Epidermal melanocyte (primary cell): Measurements from ENCODE around the gene DENND5B.

Experiments used
- DNase-seq: peaks from one replicate; pipeline ENCODE4 v3.0.0; 2011; ENCODE audit warnings: low spot score; ENCODE audit not compliant: insufficient read length

Gene DENND5B

DNA sequence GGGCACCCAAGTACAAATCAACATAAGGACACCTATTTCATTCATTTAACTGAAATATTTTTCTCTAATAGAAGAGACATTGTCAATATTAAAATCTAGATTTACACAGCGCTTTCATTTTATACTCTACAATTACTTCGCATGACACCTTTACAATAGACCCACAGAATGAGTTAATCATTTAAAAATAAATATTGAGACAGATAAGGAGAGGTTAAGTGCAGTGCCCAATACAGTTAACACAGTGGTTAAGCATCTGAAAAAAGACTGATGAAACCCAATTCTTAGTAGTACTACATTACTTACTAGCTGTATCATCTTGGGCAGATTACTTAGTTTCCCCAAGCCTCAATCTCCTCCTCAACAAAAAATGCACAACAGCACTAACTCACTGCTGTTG is 116.2 kb downstream of the DENND5B start:
- no peak for DNase-seq

DNA sequence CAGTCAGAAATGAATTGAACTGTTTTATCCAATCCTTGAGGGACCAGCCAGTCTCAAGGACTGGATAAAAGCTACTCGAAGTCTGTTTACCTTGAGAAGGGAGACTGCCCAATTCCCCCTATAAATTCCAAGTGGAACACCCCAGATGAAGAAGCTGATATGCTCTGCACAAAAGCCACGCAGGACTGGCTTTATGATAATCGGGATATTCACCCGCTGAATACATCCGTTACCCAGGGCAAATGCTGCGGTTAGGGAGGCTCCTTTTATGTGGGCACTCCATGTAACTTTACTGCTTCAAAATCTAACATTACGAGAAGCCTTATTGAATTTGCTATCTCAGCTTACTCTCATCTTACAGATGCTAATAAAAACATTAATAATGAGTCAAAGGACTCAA is 119.1 kb downstream of the DENND5B start:
- DNase-seq: no peak

DNA sequence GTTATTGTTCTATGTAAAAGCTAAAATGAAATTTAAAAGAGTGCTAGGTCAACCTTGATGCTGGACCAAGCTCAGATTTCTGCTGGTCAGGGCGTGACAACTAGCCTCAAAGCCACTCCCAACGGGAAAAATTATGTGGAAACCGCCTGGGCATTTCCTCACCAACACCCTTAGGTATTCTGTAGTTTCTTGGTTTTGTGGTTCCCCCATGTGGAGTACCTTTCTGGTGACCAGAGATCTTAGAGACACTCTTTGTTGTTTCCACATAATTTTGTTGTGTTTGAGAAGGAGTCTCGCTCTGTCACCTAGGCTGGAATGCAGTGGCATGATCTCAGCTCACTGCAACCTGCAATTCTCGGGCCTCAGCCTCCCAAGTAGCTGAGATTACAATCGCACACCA is 119.9 kb downstream of the DENND5B start:
- DNase-seq: no peak

DNA sequence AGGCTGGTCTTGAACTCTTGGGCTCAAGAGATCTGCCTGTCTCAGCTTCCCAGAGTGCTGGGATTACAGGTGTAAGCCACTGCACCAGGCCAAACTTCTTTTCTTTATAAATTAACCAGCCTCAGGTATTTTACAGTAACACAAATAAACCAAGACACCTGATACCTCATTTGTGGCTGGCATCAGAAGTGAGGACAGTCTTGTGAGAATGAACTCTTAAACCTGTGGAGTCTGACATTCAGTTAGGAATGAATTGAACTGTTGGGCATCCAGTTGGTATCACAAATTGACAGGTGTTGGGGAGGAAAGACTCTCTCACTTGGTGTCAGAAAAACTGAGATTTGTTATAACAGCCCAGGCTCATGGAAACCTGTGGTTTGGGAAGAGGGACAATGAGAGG is 120.5 kb downstream of the DENND5B start:
- no peak for DNase-seq

DNA sequence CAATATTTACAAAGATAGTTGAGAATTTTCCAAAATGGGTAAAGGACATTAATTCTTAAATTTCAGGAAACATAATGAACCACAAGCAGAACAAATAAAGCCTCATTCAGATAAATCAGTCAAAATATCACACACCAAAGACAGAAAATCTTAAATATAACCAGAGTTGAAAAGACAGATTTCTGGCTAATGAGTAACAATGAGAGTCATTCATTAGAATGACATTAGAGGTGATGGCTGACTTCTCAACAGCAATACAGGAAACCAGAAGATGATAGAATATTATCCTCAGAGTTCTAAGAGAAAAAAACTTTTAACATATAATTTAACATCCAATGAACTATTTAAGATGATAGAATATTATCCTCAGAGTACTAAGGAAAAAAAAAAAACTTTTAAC is 124.2 kb downstream of the DENND5B start:
- DNase-seq: no peak

DNA sequence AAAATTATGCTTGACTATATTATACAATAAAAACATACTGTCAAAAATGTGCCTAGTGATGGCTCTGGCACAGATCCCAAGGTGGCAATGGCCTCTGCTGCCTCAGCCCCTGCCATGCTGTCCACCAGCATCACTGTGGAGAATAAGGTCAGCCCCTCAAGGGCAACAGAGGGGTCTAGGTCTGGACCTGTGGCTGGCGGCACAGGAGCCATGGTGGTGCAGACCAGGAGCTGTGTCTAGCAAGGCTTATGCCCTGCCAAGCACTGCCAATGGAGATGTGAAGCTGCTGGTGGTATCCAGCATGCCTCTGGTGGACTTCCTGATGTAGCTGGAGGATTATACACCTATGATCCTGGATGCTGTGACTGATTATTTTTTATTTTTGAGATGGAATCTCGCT is 125.9 kb downstream of the DENND5B start:
- no peak for DNase-seq

DNA sequence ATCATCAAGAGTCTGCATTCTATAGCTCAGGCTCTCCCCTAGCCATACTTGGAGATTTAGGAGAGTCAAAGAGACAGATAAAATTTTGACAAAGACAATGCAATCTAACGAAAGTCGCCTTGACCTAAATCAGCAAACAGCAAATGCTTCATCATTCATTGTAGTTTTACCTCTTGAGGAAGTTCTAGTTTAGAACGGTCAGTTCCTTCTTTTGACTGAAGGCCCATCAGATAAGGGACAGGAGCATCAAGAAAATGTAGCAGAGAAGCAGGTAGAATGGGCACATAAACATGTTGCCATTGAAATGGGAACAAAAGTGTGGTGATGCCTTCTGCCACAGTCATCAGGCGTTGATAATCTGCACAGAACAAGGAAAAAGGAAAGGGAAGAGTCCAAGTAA is 130.9 kb downstream of the DENND5B start:
- DNase-seq: no peak

DNA sequence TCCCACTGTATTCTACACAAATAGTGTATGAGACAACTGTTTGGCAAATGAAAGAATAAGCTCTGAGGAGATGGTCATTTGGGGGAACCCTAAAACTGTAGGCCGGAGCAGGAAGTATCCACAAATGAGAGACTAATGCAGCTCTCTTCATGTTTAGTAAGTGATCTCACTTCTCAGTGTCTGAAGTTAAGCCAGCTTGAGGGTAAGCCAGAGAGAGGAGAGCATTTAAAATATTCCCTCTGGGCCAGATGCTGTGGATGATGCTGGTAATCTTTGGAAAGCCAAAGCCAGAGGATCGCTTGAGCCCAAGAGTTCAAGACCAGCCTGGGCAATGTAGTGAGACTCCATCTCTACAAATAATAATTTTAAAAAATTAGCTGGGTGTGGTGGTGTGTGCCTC is 134.4 kb downstream of the DENND5B start:
- no peak for DNase-seq

DNA sequence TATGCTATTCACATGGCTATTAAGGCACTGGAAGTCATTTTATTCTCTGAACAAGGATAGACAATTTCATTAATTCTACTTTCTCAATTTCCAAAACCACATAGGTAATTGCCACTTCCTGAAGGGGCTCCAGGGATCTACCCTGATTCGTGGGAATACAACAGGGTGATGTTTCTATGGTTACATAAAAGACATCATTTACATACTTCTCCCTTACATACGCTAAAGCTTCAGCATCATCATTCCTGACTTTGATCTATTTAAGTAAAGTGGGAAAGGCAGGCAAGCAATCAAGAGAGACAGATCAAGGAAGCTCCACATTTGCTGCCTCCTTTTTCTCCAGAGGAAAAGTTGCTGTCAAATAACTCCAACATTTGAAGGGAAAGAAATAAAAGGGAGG is 146.2 kb downstream of the DENND5B start:
- no peak for DNase-seq

DNA sequence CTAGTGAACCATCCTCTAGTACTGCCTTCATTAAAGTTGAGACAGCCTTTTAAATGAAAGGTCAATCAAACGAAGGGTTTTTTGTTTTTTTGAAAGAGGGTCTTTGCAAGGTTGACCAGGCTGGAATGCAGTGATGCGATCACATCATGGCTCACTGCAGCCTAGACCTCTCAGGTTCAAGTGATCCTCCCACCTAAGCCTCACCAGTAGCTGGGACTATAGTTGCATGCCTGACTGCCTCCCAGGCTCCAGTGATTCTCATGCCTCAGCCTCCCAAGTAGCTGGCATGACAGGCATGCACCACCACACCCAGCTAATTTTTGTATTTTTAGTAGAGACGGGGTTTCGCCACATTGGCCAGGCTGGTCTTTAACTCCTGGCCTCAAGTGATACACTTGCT is 150.3 kb downstream of the DENND5B start:
- DNase-seq: no peak

DNA sequence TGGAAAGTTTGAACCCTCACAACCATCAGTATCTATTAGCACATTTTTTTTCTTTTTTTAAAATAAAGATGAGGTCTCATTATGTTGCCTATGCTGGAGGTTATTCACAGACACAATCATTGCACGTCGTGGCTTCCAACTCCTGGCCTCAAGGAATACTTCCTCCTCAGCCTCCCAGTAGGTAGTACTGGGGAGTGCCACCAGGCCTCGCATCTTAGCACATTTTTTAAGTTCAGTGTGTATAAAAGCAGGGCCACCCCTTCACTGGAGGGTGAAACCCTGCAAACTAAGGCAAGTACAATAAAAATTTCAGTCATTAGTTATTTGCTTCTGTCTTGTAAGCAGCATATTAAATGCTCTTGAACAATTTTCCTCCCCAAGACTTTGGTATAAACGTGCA is 150.8 kb downstream of the DENND5B start:
- no peak for DNase-seq

DNA sequence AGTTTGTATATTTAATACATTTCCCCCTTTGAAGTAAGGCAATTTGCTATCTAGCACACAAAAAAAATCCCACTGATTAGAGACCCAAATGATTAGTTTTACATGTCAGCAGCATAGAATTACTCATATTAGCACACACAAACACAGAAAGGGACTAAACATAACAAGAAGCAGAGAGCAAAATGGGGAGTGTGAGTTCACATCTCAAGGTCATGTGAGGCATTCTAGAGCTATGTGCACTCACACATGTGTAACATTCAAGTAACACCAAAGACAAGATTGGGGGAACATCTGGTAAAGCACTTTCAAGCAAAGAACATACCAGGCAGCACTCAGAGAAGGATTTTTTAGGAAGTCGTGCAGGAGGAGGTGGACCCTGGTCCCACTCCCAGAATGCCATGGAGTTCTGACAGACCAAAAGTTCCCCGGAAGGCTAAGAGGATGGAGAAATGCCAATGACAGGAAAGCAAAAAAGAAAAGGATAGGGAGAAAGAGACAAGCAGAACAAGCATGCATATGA is 159.2 kb downstream of the DENND5B start:
- no peak for DNase-seq

DNA sequence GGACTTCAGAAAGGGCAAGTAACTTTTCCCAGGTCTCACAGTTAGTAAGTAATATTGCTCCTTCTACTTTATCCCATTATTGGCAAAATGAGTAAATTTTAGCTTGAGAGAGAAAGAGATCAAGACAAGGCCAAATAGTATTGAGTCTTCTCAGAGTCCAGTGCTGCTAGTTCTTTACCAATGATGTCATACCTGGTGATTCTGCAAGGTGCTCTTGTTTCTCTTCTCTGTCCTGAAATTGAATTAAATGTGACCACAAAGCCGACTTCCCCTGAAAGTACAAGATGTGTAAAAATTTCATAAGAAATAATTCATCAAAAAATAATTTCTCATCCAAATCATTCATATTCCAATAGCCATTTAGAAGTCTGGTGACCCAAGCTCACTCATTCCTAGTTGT is 167.5 kb downstream of the DENND5B start:
- no peak for DNase-seq

DNA sequence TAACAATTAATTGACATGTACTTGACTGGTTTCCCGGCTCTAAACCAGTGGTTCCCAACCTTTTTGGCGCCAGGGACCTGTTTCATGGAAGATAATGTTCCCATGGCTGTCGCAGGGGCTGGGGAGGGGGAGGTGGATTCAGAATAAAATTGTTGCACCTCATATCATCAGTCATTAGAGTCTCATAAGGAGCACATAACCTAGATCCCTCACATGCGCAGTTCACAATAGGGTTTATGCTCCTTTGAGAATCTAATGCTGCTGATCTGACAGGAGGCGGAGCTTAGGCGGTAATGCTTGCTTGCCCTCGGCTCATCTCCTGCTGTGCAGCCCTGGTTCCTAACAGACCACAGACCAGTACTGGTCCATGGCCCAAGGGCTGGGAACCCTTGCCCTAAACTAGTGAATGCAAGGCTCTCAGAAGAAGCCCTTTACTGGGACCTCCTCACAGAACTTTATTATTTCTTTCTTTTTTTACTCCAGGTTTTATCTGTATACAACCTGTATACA is 178.6 kb downstream of the DENND5B start:
- no peak for DNase-seq

DNA sequence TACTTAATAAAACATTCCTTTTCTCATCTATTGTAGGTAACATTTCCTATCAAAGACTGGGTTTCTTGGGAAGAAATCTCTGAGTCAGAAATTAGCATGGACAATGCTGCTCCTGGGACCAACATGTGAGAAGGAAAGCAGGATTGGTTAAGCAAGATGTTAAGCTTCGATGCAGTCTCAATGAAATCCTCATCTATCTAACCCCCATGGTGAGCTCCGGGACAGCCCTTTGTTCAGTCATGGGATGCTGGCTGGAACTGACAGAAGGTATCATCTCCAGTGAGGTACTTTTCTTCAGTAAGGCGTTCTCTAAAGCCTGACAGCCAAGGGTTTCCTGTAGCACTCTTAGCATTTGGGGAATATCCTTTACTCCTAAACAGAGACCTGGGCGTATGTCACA is 182.2 kb downstream of the DENND5B start:
- no peak for DNase-seq

DNA sequence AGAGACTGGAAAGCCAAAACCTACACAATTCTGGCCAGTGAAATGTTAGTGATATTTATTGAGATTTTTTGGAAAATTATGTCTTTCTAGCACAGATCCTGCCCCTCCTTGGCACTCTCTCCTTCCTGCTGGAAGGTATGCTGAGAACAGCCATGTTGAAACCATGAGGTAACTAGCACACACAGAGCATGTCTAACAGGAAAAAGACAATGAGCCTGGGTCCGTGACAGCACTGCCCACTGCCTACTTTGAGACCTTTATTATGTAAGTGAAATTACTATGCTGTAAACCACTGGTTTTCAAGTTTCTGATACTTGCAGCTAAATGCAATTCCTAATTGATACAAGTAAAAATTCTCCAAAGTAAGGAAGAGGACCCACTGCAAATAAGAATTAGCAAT is 183.4 kb downstream of the DENND5B start:
- no peak for DNase-seq

DNA sequence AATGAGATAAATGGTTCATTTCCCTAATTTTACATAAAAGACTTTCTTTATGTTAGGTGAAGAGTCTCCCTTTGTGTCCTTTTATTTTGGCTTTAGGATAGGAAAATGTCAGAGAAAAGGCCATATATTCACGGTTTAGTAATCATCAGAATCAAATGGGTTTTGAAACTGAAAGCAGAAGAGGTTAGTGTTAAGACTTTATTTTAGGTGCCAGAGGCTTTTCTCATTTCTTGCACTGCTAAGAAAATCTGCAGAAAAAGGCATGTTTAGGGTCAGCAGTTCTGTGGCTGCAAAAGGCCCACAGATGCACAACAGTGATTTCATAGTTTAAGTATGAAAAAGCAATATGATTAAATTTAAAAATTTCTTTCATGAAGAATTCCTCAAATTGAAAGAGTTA is 184.6 kb downstream of the DENND5B start:
- no peak for DNase-seq

DNA sequence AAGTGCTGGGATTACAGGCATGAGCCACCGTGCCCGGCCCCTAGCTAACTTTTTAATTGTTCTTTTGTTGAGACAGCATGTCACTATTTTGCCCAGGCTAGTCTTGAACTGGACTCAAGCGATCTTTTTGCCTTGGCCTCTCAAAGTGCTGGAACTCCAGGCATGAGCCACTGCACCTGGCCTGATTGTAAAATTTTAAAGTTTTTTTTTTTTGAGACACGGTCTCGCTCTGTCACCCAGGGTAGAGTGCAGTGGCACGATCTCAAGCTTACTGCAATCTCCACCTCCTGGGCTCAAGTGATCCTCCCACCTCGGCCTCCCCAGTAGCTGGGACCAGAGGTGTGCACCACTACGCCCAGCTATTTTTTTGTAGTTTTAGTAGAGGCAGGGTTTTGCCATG is 185.9 kb downstream of the DENND5B start:
- no peak for DNase-seq

DNA sequence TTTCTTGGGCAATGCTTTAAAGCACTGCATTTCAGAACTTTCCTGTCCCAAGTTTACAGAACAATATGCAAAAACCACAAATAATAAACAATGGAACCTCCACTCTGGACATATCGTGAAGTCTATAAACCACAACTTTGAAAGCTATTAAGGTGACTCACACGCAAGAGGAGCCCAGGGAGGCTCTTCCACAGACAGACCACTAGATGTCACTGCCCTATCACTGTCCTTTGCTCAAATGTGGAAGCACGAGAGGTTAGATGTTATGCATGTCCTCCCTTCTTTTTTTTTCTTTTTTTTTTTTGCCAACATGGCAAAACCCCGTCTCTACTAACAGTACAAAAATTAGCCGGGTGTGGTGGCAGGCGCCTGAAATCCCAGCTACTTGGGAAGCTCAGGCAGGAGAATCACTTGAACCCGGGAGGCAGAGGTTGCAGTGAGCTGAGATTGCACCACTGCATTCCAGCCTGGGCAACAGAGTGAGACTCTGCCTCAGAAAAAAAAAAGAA is 187.8 kb downstream of the DENND5B start:
- peak; percentile 74 for DNase-seq

DNA sequence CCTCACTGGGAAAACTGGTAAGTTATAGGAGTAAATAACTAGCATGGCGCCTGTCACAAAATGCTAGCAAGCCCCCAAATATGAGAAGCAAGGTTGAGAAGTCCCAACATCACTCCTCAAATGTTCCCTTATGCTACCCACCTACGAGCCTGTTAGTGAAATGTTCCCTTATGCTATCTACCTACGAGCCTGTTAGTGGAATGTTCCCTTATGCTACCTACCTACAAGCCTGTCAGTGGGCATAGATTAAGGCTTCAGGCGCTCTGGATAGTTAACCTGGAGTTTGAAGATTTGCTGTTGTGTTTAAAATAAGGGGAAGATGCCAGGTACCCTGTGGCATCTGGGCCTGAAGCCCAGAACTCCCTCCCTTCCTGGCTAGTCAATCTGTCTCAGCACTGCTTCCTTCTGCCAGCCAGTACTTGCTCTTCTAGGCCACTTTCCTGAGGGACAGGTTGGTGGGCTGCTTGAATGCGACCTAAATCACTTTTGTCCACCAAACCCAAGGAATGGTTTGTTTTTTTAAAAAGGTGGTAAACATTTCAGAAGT is 197.9 kb downstream of the DENND5B start:
- no peak for DNase-seq

DNA sequence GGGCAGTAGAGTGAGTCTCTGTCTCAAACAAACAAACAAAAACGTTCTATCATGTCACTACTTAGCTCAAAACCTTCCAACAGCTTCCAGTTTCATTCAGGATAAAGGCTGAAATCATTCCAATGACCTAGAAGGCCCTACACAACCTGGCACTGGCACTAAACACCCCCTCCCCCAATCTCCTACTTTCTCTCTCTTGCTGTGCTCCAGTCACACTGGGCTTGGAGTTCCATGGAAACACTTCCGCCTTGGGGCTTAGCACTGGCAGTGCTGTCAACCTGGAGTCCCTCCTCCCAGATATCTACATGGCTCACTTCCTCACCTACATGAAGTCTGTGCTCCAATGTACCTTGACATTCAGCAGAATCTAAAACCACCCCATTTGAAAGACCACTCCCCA is 199.9 kb downstream of the DENND5B start:
- DNase-seq: no peak

DNA sequence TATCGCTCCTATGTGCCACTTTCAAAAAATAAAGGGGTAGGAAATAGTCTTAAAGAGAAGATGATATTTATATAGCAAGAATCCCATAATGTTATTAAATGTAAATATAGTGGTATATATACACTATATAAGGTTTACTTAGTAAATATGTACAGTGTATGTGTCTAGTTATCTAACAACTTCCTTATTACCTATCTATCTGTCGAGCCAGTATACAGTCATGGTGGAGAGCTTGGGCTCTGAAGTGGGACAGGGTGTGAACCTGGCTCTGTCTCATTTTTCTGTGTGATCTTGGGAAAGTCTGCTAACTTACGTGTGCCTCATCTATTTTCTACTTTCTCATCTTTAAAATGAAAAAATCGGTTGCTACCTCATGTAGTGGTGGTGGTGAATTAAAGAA is 202.2 kb downstream of the DENND5B start:
- DNase-seq: no peak

DNA sequence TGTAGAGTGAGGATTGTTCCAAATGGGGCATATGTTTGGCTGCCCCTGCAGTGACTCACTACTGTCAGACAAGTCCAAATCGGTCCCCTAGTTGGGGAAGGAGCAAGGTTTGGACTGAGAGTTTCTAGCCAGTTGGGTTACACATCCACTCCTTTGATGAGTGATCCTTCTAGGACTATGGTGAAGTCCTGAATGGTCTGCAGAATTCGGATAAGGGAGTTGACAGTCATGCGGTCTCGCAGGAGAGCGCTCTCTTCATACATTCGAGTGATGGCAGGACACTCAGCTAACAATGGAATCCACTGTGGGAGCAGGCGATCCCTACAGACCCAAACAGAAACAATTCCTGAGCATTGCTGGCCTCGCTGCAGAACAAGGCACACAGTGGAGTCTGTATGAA is 203.5 kb downstream of the DENND5B start:
- no peak for DNase-seq

DNA sequence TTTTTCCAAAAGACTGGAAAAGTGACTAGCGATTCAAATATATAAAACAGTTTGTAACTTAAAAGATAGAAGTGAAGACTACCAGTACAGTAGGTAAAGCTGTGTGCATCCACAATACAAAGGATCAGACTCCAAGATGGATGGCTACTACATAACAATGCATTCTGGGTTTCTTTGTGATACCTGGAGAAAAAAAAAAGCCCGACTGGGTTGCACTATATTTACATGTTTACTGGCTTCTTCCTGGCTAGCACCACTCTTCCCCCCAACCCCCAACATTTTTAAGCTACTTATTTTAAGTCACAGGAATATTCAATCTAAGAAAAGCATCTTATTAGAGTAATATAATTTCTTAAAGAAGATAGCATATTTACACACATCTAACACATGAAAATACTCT is 203.9 kb downstream of the DENND5B start:
- no peak for DNase-seq
